Bronchial epithelial cell (primary cell): ENCODE measurements around the gene PDIA3. TPM values are rescaled to one million over a fixed set of nuclear protein-coding genes. Genes with fewer than 3 reads are reported as not detected.

Source experiments
- DNase-seq: peaks from one replicate; pipeline ENCODE4 v3.0.0-alpha.2; 2010; ENCODE audit warnings: low read depth
- FAIRE-seq: peaks from 2 replicates; lab custom pipeline; 2011; peaks lifted over from hg19 to GRCh38; lab: Jason Lieb, UNC
- H3K27me3 ChIP-seq: 2 replicates; pipeline ENCODE4 v1.5.1; 2011; ENCODE audit warnings: low read length; ENCODE audit not compliant: control insufficient read depth, insufficient read depth
- H3K36me3 ChIP-seq: 2 replicates; pipeline ENCODE4 v1.5.1; 2011; ENCODE audit warnings: low read length; ENCODE audit not compliant: control insufficient read depth, insufficient read depth
- H3K4me3 ChIP-seq: 2 replicates; pipeline ENCODE4 v1.5.1; 2011; ENCODE audit warnings: mild to moderate bottlenecking, low read depth, low read length, control low read depth
- CTCF ChIP-seq: IDR thresholded peaks from 2 replicates; pipeline ENCODE4 v1.5.1; 2011; ENCODE audit warnings: mild to moderate bottlenecking, moderate library complexity, low read length, control low read depth, inconsistent platforms; ENCODE audit not compliant: insufficient read depth, severe bottlenecking
- total RNA-seq: library from RNA; depleted of rRNA; stranded (reverse); fragments of >200 nt; gene quantifications from 2 replicates; pipeline ENCODE4 v1.2.1, GENCODE V29; 2014

Gene PDIA3
- total RNA-seq, 1 donor from 2014 or later = 130 TPM

GRCh38 chr15:43795197-43795596, 49.0 kb downstream of the PDIA3 start:
- TF ChIP-seq CTCF = no peak
- DNase-seq (no peak), FAIRE-seq (no peak)
- Histone ChIP-seq H3K27me3 (no peaks in the 10 kb centered on the region), H3K4me3 (no peak overlapping the region), H3K36me3 (peaks cover 28% of the 10 kb centered on the region)

- no peak for TF ChIP-seq CTCF
- Histone ChIP-seq H3K4me3 (no peak overlapping the region), H3K27me3 (no peaks in the 10 kb centered on the region), H3K36me3 (peaks cover 28% of the 10 kb centered on the region)
- DNase-seq (no peak), FAIRE-seq (no peak)
Observed at GRCh38 chr15:43795997-43796396, 49.8 kb downstream of the PDIA3 start.

GRCh38 chr15:43796566-43796965, 50.3 kb downstream of the PDIA3 start:
- H3K27me3 ChIP-seq = no peaks in the 10 kb centered on the region
- DNase-seq = no peak
- peaks cover 28% of the 10 kb centered on the region for H3K36me3 ChIP-seq
- no peak for TF ChIP-seq CTCF
- FAIRE-seq = no peak
- no peak overlapping the region for H3K4me3 ChIP-seq

GRCh38 chr15:43799209-43799944, 53.1 kb downstream of the PDIA3 start:
- Histone ChIP-seq H3K4me3 (no peak overlapping the region), H3K36me3 (peaks cover 21% of the 10 kb centered on the region), H3K27me3 (no peaks in the 10 kb centered on the region)
- no peak for FAIRE-seq
- no peak for DNase-seq
- no peak for TF ChIP-seq CTCF

- H3K4me3 ChIP-seq = peak within 1 kb of the TSS; percentile 77
- H3K36me3 ChIP-seq = peaks cover 18% of the 10 kb centered on the region
- FAIRE-seq = no peak
- no peak for TF ChIP-seq CTCF
- H3K27me3 ChIP-seq = no peaks in the 10 kb centered on the region
- no peak for DNase-seq
Observed at GRCh38 chr15:43799945-43800285, 53.7 kb downstream of the PDIA3 start, which contains the start of gene SERINC4. Gene SERINC4 (minus strand): TSS chr15:43800220. CDS start chr15:43799986, 234 bp downstream.
